H1 (cell line): Measurements from ENCODE around the gene ACAD10. TPM values are rescaled to one million over a fixed set of nuclear protein-coding genes. Genes with fewer than 3 reads are reported as not detected.

Experiments used
- TEAD4 ChIP-seq: IDR thresholded peaks from 2 replicates; pipeline ENCODE4 v1.6.1; 2012; ENCODE audit warnings: low read depth, low read length, inconsistent platforms, mixed read lengths
- polyA plus RNA-seq, 7 experiments: library from polyadenylated mRNA; depleted of rRNA in 3 of 7; stranded (reverse) in 5 of 7; unstranded in 2 of 7; fragments of >200 nt in 5 of 7; fragments of 200-250 nt in 2 of 7; gene quantifications; 1 replicate in 5 of 7; 2 replicates in 1 of 7; 4 replicates in 1 of 7; pipeline versions ENCODE4 v1.2.1 to v1.2.3, GENCODE V29; 2011 to 2013; ENCODE audit warnings: missing spikeins in 2 of 7, mixed read lengths in 2 of 7
- total RNA-seq: library from RNA; stranded (reverse); fragmentation: NEBNext Ultra II Directional; extraction: Animal tissue kit (Norgen Biotek cat#: 25700); gene quantifications from 2 replicates; pipeline ENCODE4 v1.2.1, GENCODE V29; 2021
- TF ChIP-seq, protein P1 (sequence below): fragments of 300-600 bp; sonication (generic); IDR thresholded peaks from 2 replicates; pipeline ENCODE4 v1.7.1; 2012; ENCODE audit warnings: low read length, moderate library complexity, mild to moderate bottlenecking, inconsistent platforms; ENCODE audit not compliant: insufficient replicate concordance

ACAD10 gene
- total and polyA plus RNA-seq, 2 of the 8 experiments (the other 6 are each of a cell fraction or from before 2014, with no cell fraction given) = 17.3 to 23.3 TPM

DNA sequence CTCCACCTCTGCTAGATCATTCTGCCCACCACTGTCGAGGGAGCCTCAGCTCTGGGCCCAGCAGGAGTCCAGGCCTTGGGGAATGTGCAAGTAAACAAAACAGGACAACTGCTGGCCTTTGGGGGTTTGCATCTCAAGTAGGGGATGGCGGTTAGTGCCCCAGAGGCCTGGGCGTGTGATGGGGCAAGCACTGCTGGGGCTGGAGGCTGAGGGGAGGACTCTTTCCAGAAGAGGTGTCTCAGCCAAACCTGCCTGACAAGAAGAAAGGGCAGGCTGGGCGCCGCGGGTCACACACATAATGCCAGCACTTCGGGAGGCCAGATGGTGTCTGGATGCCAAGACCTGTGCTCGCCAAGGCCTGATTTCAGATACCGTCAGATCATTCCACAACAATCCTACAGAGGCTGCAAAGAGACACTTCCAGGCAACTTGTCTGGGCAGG, 72.3 kb downstream of the ACAD10 start (continued):
- TF ChIP-seq, protein P1, sequence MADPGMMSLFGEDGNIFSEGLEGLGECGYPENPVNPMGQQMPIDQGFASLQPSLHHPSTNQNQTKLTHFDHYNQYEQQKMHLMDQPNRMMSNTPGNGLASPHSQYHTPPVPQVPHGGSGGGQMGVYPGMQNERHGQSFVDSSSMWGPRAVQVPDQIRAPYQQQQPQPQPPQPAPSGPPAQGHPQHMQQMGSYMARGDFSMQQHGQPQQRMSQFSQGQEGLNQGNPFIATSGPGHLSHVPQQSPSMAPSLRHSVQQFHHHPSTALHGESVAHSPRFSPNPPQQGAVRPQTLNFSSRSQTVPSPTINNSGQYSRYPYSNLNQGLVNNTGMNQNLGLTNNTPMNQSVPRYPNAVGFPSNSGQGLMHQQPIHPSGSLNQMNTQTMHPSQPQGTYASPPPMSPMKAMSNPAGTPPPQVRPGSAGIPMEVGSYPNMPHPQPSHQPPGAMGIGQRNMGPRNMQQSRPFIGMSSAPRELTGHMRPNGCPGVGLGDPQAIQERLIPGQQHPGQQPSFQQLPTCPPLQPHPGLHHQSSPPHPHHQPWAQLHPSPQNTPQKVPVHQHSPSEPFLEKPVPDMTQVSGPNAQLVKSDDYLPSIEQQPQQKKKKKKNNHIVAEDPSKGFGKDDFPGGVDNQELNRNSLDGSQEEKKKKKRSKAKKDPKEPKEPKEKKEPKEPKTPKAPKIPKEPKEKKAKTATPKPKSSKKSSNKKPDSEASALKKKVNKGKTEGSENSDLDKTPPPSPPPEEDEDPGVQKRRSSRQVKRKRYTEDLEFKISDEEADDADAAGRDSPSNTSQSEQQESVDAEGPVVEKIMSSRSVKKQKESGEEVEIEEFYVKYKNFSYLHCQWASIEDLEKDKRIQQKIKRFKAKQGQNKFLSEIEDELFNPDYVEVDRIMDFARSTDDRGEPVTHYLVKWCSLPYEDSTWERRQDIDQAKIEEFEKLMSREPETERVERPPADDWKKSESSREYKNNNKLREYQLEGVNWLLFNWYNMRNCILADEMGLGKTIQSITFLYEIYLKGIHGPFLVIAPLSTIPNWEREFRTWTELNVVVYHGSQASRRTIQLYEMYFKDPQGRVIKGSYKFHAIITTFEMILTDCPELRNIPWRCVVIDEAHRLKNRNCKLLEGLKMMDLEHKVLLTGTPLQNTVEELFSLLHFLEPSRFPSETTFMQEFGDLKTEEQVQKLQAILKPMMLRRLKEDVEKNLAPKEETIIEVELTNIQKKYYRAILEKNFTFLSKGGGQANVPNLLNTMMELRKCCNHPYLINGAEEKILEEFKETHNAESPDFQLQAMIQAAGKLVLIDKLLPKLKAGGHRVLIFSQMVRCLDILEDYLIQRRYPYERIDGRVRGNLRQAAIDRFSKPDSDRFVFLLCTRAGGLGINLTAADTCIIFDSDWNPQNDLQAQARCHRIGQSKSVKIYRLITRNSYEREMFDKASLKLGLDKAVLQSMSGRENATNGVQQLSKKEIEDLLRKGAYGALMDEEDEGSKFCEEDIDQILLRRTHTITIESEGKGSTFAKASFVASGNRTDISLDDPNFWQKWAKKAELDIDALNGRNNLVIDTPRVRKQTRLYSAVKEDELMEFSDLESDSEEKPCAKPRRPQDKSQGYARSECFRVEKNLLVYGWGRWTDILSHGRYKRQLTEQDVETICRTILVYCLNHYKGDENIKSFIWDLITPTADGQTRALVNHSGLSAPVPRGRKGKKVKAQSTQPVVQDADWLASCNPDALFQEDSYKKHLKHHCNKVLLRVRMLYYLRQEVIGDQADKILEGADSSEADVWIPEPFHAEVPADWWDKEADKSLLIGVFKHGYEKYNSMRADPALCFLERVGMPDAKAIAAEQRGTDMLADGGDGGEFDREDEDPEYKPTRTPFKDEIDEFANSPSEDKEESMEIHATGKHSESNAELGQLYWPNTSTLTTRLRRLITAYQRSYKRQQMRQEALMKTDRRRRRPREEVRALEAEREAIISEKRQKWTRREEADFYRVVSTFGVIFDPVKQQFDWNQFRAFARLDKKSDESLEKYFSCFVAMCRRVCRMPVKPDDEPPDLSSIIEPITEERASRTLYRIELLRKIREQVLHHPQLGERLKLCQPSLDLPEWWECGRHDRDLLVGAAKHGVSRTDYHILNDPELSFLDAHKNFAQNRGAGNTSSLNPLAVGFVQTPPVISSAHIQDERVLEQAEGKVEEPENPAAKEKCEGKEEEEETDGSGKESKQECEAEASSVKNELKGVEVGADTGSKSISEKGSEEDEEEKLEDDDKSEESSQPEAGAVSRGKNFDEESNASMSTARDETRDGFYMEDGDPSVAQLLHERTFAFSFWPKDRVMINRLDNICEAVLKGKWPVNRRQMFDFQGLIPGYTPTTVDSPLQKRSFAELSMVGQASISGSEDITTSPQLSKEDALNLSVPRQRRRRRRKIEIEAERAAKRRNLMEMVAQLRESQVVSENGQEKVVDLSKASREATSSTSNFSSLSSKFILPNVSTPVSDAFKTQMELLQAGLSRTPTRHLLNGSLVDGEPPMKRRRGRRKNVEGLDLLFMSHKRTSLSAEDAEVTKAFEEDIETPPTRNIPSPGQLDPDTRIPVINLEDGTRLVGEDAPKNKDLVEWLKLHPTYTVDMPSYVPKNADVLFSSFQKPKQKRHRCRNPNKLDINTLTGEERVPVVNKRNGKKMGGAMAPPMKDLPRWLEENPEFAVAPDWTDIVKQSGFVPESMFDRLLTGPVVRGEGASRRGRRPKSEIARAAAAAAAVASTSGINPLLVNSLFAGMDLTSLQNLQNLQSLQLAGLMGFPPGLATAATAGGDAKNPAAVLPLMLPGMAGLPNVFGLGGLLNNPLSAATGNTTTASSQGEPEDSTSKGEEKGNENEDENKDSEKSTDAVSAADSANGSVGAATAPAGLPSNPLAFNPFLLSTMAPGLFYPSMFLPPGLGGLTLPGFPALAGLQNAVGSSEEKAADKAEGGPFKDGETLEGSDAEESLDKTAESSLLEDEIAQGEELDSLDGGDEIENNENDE = no peak
- peak; percentile 32; the same call in 1 of the 2 replicates for TF ChIP-seq TEAD4
